GM23338 (cell line): ENCODE measurements around the gene RPS6KA3. TPM values are rescaled to one million over a fixed set of nuclear protein-coding genes. Genes with fewer than 3 reads are reported as not detected.

Experiments used
- ATAC-seq: fragments of 200-7000 bp; cut with Tn5 transposase; 3 replicates; pipeline ENCODE4 v1.9.1; 2020
- DNase-seq: peaks from one replicate; pipeline ENCODE4 v3.0.0-alpha.2; 2015; ENCODE audit warnings: low spot score
- H2AFZ ChIP-seq: fragments of 200-600 bp; sonication (generic); 2 replicates; pipeline ENCODE4 v1.8.0; 2016; ENCODE audit warnings: antibody characterized with exemption, mild to moderate bottlenecking, moderate library complexity
- H3F3A ChIP-seq: fragments of 200-600 bp; sonication (generic); replicated peaks from 2 replicates; pipeline ENCODE4 v1.8.0; 2017; ENCODE audit warnings: antibody characterized with exemption, mixed run types, low read depth
- H3K27ac ChIP-seq: fragments of 200-600 bp; sonication (generic); 2 replicates; pipeline ENCODE4 v1.6.1; 2016; ENCODE audit warnings: low read depth
- H3K27me3 ChIP-seq: fragments of 200-600 bp; sonication (generic); 2 replicates; pipeline ENCODE4 v1.8.0; 2016; ENCODE audit warnings: mild to moderate bottlenecking, mixed run types, moderate library complexity; ENCODE audit not compliant: insufficient read depth
- H3K36me3 ChIP-seq: fragments of 200-600 bp; sonication (generic); 2 replicates; pipeline ENCODE4 v1.8.0; 2016; ENCODE audit warnings: mild to moderate bottlenecking; ENCODE audit not compliant: insufficient read depth
- H3K4me1 ChIP-seq: fragments of 200-600 bp; sonication (generic); 2 replicates; pipeline ENCODE4 v1.8.0; 2016; ENCODE audit warnings: mild to moderate bottlenecking, moderate library complexity; ENCODE audit not compliant: insufficient read depth
- H3K4me2 ChIP-seq: fragments of 200-600 bp; sonication (generic); 2 replicates; pipeline ENCODE4 v1.7.1; 2017; ENCODE audit warnings: mixed run types
- H3K4me3 ChIP-seq: fragments of 200-600 bp; sonication (generic); 2 replicates; pipeline ENCODE4 v1.6.1; 2016; ENCODE audit warnings: mixed run types
- H3K79me2 ChIP-seq: fragments of 200-600 bp; sonication (generic); replicated peaks from 2 replicates; pipeline ENCODE4 v1.8.0; 2017; ENCODE audit warnings: mild to moderate bottlenecking; ENCODE audit not compliant: insufficient read depth
- H3K9me2 ChIP-seq: fragments of 200-600 bp; sonication (generic); 2 replicates; pipeline ENCODE4 v1.8.0; 2017; ENCODE audit not compliant: insufficient read depth
- H4K20me1 ChIP-seq: fragments of 200-600 bp; sonication (generic); replicated peaks from 2 replicates; pipeline ENCODE4 v1.8.0; 2017; ENCODE audit warnings: mild to moderate bottlenecking; ENCODE audit not compliant: insufficient read depth
- H3K27ac Mint-ChIP-seq: 2 replicates; pipeline ENCODE4 v1.8.0; 2020; ENCODE audit warnings: inconsistent platforms, mild to moderate bottlenecking, moderate library complexity, mixed read lengths
- H3K27me3 Mint-ChIP-seq: 3 replicates; pipeline ENCODE4 v1.8.0; 2022; ENCODE audit warnings: low read depth, mild to moderate bottlenecking, moderate library complexity, mixed read lengths, inconsistent platforms; ENCODE audit not compliant: insufficient read depth, poor library complexity
- H3K36me3 Mint-ChIP-seq: 3 replicates; pipeline ENCODE4 v1.8.0; 2021; ENCODE audit warnings: low read depth, mild to moderate bottlenecking, inconsistent platforms, moderate library complexity, mixed read lengths
- H3K4me1 Mint-ChIP-seq: 3 replicates; pipeline ENCODE4 v1.8.0; 2020; ENCODE audit warnings: mild to moderate bottlenecking, inconsistent platforms, mixed read lengths
- H3K4me3 Mint-ChIP-seq: 3 replicates; pipeline ENCODE4 v1.8.0; 2021; ENCODE audit warnings: moderate library complexity, mild to moderate bottlenecking, inconsistent platforms, mixed read lengths
- H3K9me3 Mint-ChIP-seq: 3 replicates; pipeline ENCODE4 v1.8.0; 2020; ENCODE audit warnings: moderate library complexity, mild to moderate bottlenecking, inconsistent platforms, mixed read lengths
- CREB1 ChIP-seq: fragments of 250-450 bp; sonication (Bioruptor Pico); IDR thresholded peaks from 2 replicates; pipeline ENCODE4 v1.5.0; 2020; ENCODE audit warnings: low read depth, mild to moderate bottlenecking, moderate library complexity
- CTCF ChIP-seq, 2 experiments: fragments of 200-600 bp in 1 of 2; sonication (generic) in 1 of 2; conservative IDR thresholded peaks; 2 replicates each; pipeline versions ENCODE4 v1.5.1 to v1.6.1; 2016 to 2017; ENCODE audit warnings: antibody characterized with exemption in 2 of 2, low read depth in 2 of 2, mild to moderate bottlenecking in 2 of 2, moderate library complexity in 1 of 2
- EZH2 ChIP-seq: fragments of 200-600 bp; sonication (generic); IDR thresholded peaks from one replicate; pipeline ENCODE4 v1.8.0; 2017; ENCODE audit warnings: antibody characterized with exemption, mild to moderate bottlenecking, low read depth; ENCODE audit not compliant: unreplicated experiment
- EZH2phosphoT487 ChIP-seq: fragments of 200-600 bp; sonication (generic); IDR thresholded peaks from one replicate; pipeline ENCODE4 v1.8.1; 2018; ENCODE audit warnings: antibody characterized with exemption; ENCODE audit not compliant: unreplicated experiment
- NANOG ChIP-seq: IDR thresholded peaks from 2 replicates; pipeline ENCODE4 v1.6.1; 2016; ENCODE audit warnings: antibody characterized with exemption, borderline replicate concordance
- POLR2AphosphoS5 ChIP-seq: IDR thresholded peaks from 2 replicates; pipeline ENCODE4 v1.6.1; 2016; ENCODE audit warnings: antibody characterized with exemption, low read depth
- ZNF462 ChIP-seq: fragments of 250-450 bp; sonication (Bioruptor Pico); IDR thresholded peaks from 2 replicates; pipeline ENCODE4 v1.5.0; 2020; ENCODE audit warnings: mild to moderate bottlenecking, moderate library complexity
- long read RNA-seq: library from polyadenylated mRNA; unstranded; transcript quantifications from one replicate; pipeline ENCODE4 v2.0.0, GENCODE V29; 2020; ENCODE audit not compliant: unreplicated experiment
- polyA plus RNA-seq: library from polyadenylated mRNA; unstranded; fragments of >200 nt; fragmentation: Nextera tagmentation; extraction: Ambion mirVana; gene quantifications from 2 replicates; pipeline ENCODE4 v1.2.1, GENCODE V29; 2016
- total RNA-seq: library from RNA; depleted of rRNA; stranded (reverse); fragments of >200 nt; shearing (Covaris generic); gene quantifications from 2 replicates; pipeline ENCODE4 v1.2.3, GENCODE V29; 2014; rRNA removed
- TF ChIP-seq, protein P1 (sequence below): IDR thresholded peaks from 2 replicates; pipeline ENCODE4 v1.6.1; 2016; ENCODE audit warnings: antibody characterized with exemption

Gene RPS6KA3
- total RNA-seq (10.3 and 12.2 TPM in 2 replicates), polyA plus RNA-seq (3.2 and 3.3 TPM in 2 replicates)
- long read RNA-seq, partial matches to known transcripts, result 0 of 1 reads
- long read RNA-seq, other reads (novel, unspliced or antisense), result 1 of 1 reads

GRCh38 chrX:20266810-20267606 lies at the start of gene RPS6KA3:
RPS6KA3 (minus strand) TSS chrX:20266909; CDS start chrX:20266632, 277 bp downstream.
- Histone ChIP-seq H3K27ac (no peak within 1 kb of the TSS), H3K4me1 (no peaks in the 10 kb centered on the region), H3K27me3 (peaks cover 62% of the 10 kb centered on the region), H3K79me2 (peaks cover 25% of the 10 kb centered on the region), H4K20me1 (peaks cover 7% of the 10 kb centered on the region), H3K4me2 (peak within 1 kb of the TSS; percentile 85), H3K9me2 (no peaks in the 10 kb centered on the region), H3K36me3 (no peaks in the 10 kb centered on the region), H3K4me3 (peak within 1 kb of the TSS; percentile 72), H3F3A (no peaks in the 10 kb centered on the region), H2AFZ (peak within 1 kb of the TSS; percentile 93)
- no peak for TF ChIP-seq ZNF462 (CRISPR knock-in tag)
- peak; percentile 48; the same call in 1 of the 2 replicates for TF ChIP-seq POLR2AphosphoS5
- ATAC-seq (peak; percentile 58), DNase-seq (peak; percentile 79)
- peaks cover 3% of the 10 kb centered on the region for H3K4me1 Mint-ChIP-seq
- peak within 1 kb of the TSS; percentile 96 for H3K4me3 Mint-ChIP-seq
- H3K27me3 Mint-ChIP-seq, result peaks cover 29% of the 10 kb centered on the region
- no peak within 1 kb of the TSS for H3K27ac Mint-ChIP-seq
- no peaks in the 10 kb centered on the region for H3K9me3 Mint-ChIP-seq
- H3K36me3 Mint-ChIP-seq, result no peaks in the 10 kb centered on the region

GRCh38 chrX:20315140-20315539 lies 48.4 kb upstream of the RPS6KA3 start:
- H3K36me3 ChIP-seq, result no peaks in the 10 kb centered on the region
- H3K27ac Mint-ChIP-seq, result no peak overlapping the region
- H4K20me1 ChIP-seq, result no peaks in the 10 kb centered on the region
- no peak overlapping the region for H3K4me3 ChIP-seq
- H3K36me3 Mint-ChIP-seq, result no peaks in the 10 kb centered on the region
- H3K27ac ChIP-seq, result no peak overlapping the region
- no peaks in the 10 kb centered on the region for H3K9me3 Mint-ChIP-seq
- no peaks in the 10 kb centered on the region for H3K79me2 ChIP-seq
- H3K27me3 Mint-ChIP-seq, result no peaks in the 10 kb centered on the region
- no peak for DNase-seq
- H3K27me3 ChIP-seq, result no peaks in the 10 kb centered on the region
- H3K4me2 ChIP-seq, result no peak overlapping the region
- H3K4me1 Mint-ChIP-seq, result no peaks in the 10 kb centered on the region; the same call in 2 of the 3 replicates
- no peak for ATAC-seq
- no peak overlapping the region for H2AFZ ChIP-seq
- no peaks in the 10 kb centered on the region for H3K4me1 ChIP-seq
- H3K4me3 Mint-ChIP-seq, result no peak overlapping the region
- H3F3A ChIP-seq, result no peaks in the 10 kb centered on the region
- no peaks in the 10 kb centered on the region for H3K9me2 ChIP-seq
- no peak for TF ChIP-seq EZH2
- no peak for TF ChIP-seq CREB1 (CRISPR knock-in tag)
- no peak for TF ChIP-seq EZH2phosphoT487
- no peak for TF ChIP-seq CTCF (conservative IDR thresholded peaks at IDR 0.05; ENCODE audit: low read depth in 2 of 2)
- TF ChIP-seq, protein P1, sequence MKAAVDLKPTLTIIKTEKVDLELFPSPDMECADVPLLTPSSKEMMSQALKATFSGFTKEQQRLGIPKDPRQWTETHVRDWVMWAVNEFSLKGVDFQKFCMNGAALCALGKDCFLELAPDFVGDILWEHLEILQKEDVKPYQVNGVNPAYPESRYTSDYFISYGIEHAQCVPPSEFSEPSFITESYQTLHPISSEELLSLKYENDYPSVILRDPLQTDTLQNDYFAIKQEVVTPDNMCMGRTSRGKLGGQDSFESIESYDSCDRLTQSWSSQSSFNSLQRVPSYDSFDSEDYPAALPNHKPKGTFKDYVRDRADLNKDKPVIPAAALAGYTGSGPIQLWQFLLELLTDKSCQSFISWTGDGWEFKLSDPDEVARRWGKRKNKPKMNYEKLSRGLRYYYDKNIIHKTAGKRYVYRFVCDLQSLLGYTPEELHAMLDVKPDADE, result no peak
- TF ChIP-seq NANOG, result no peak
- no peak for TF ChIP-seq POLR2AphosphoS5
